ENCODE data around the gene CIB2. TPM values are rescaled to one million over a fixed set of nuclear protein-coding genes. Genes with fewer than 3 reads are reported as not detected.

The CIB2 gene
- total and polyA plus RNA-seq, 2 donors, result 11.2 to 50.6 TPM

GRCh38 chr15:78100886-78101285, 30.4 kb downstream of the CIB2 start:
- WGBS, result 96% methylated on average over 2 of the region's 2 CpGs
- DNase-seq (ENCODE audit: low read depth in 6 of 9, low spot score in 9 of 9), result no peak

GRCh38 chr15:78098131-78098755, 33.0 kb downstream of the CIB2 start:
- Histone ChIP-seq H3K27ac (ENCODE audit: low read depth in 1 of 2, low read length in 1 of 2) (no peak overlapping the region), H3K9me3 (ENCODE audit: control insufficient read depth in 2 of 2, insufficient read depth in 1 of 2, low read length in 1 of 2) (no peaks in the 10 kb centered on the region), H3K27me3 (ENCODE audit: control insufficient read depth in 2 of 2, insufficient read depth in 1 of 2, low read length in 1 of 2) (no peaks in the 10 kb centered on the region), H3K4me1 (ENCODE audit: control insufficient read depth in 2 of 2, insufficient read depth in 2 of 2, low read length in 2 of 2) (peaks cover 0 to 17% of the 10 kb centered on the region in 2 donors), H3K4me3 (ENCODE audit: low read length in 2 of 2) (no peak overlapping the region), H3K36me3 (ENCODE audit: control insufficient read depth in 2 of 2, insufficient read depth in 2 of 2, low read length in 1 of 2) (peaks cover 6 to 10% of the 10 kb centered on the region in 2 donors)
- no peak for DNase-seq (ENCODE audit: low read depth in 6 of 9, low spot score in 9 of 9)
- 98% methylated on average over 11 of the region's 11 CpGs for WGBS

More at GRCh38 chr15:78100886-78101285, 30.4 kb downstream of the CIB2 start:
- H3K4me1 ChIP-seq (ENCODE audit: control insufficient read depth in 2 of 2, insufficient read depth in 2 of 2, low read length in 2 of 2), result peaks cover 0 to 19% of the 10 kb centered on the region in 2 donors
- H3K27me3 ChIP-seq (ENCODE audit: control insufficient read depth in 2 of 2, insufficient read depth in 1 of 2, low read length in 1 of 2), result no peaks in the 10 kb centered on the region
- H3K36me3 ChIP-seq (ENCODE audit: control insufficient read depth in 2 of 2, insufficient read depth in 2 of 2, low read length in 1 of 2), result peaks cover 17 to 35% of the 10 kb centered on the region in 2 donors
- H3K27ac ChIP-seq (ENCODE audit: low read depth in 1 of 2, low read length in 1 of 2), result no peak overlapping the region
- no peaks in the 10 kb centered on the region for H3K9me3 ChIP-seq (ENCODE audit: control insufficient read depth in 2 of 2, insufficient read depth in 1 of 2, low read length in 1 of 2)
- no peak overlapping the region for H3K4me3 ChIP-seq (ENCODE audit: low read length in 2 of 2)

- Histone ChIP-seq H3K27me3 (ENCODE audit: control insufficient read depth in 2 of 2, insufficient read depth in 1 of 2, low read length in 1 of 2) (no peaks in the 10 kb centered on the region), H3K4me1 (ENCODE audit: control insufficient read depth in 2 of 2, insufficient read depth in 2 of 2, low read length in 2 of 2) (peaks cover 0 to 17% of the 10 kb centered on the region in 2 donors), H3K4me3 (ENCODE audit: low read length in 2 of 2) (no peak overlapping the region), H3K9me3 (ENCODE audit: control insufficient read depth in 2 of 2, insufficient read depth in 1 of 2, low read length in 1 of 2) (no peaks in the 10 kb centered on the region), H3K27ac (ENCODE audit: low read depth in 1 of 2, low read length in 1 of 2) (no peak overlapping the region), H3K36me3 (ENCODE audit: control insufficient read depth in 2 of 2, insufficient read depth in 2 of 2, low read length in 1 of 2) (peaks cover 3 to 9% of the 10 kb centered on the region in 2 donors)
- no peak for DNase-seq (ENCODE audit: low read depth in 6 of 9, low spot score in 9 of 9)
- 96% methylated on average over 9 of the region's 9 CpGs for WGBS
Observed at GRCh38 chr15:78097667-78098066, 33.6 kb downstream of the CIB2 start.

GRCh38 chr15:78093242-78094020, 37.8 kb downstream of the CIB2 start:
- WGBS, result 75% methylated on average over 5 of the region's 5 CpGs
- Histone ChIP-seq H3K4me1 (ENCODE audit: control insufficient read depth in 2 of 2, insufficient read depth in 2 of 2, low read length in 2 of 2) (peaks cover 0 to 21% of the 10 kb centered on the region in 2 donors), H3K9me3 (ENCODE audit: control insufficient read depth in 2 of 2, insufficient read depth in 1 of 2, low read length in 1 of 2) (no peaks in the 10 kb centered on the region), H3K27ac (ENCODE audit: low read depth in 1 of 2, low read length in 1 of 2) (no peak overlapping the region), H3K27me3 (ENCODE audit: control insufficient read depth in 2 of 2, insufficient read depth in 1 of 2, low read length in 1 of 2) (no peaks in the 10 kb centered on the region), H3K36me3 (ENCODE audit: control insufficient read depth in 2 of 2, insufficient read depth in 2 of 2, low read length in 1 of 2) (peaks cover 0 to 2% of the 10 kb centered on the region in 2 donors), H3K4me3 (ENCODE audit: low read length in 2 of 2) (no peak overlapping the region)
- DNase-seq (ENCODE audit: low read depth in 6 of 9, low spot score in 9 of 9), result no peak

GRCh38 chr15:78092261-78093041, 38.8 kb downstream of the CIB2 start, which contains the start of gene SH2D7:
SH2D7 (plus strand) TSS chr15:78092561; CDS start chr15:78092585, 24 bp downstream.
- H3K4me3 ChIP-seq (ENCODE audit: low read length in 2 of 2), result no peak within 1 kb of the TSS
- H3K4me1 ChIP-seq (ENCODE audit: control insufficient read depth in 2 of 2, insufficient read depth in 2 of 2, low read length in 2 of 2), result peaks cover 0 to 21% of the 10 kb centered on the region in 2 donors
- H3K27me3 ChIP-seq (ENCODE audit: control insufficient read depth in 2 of 2, insufficient read depth in 1 of 2, low read length in 1 of 2), result no peaks in the 10 kb centered on the region
- H3K27ac ChIP-seq (ENCODE audit: low read depth in 1 of 2, low read length in 1 of 2), result no peak within 1 kb of the TSS
- 85% methylated on average over 11 of the region's 11 CpGs for WGBS
- no peaks in the 10 kb centered on the region for H3K36me3 ChIP-seq (ENCODE audit: control insufficient read depth in 2 of 2, insufficient read depth in 2 of 2, low read length in 1 of 2)
- H3K9me3 ChIP-seq (ENCODE audit: control insufficient read depth in 2 of 2, insufficient read depth in 1 of 2, low read length in 1 of 2), result no peaks in the 10 kb centered on the region
- DNase-seq (ENCODE audit: low read depth in 6 of 9, low spot score in 9 of 9), result no peak

- Histone ChIP-seq H3K36me3 (ENCODE audit: control insufficient read depth in 2 of 2, insufficient read depth in 2 of 2, low read length in 1 of 2) (no peaks in the 10 kb centered on the region), H3K4me3 (ENCODE audit: low read length in 2 of 2) (no peak overlapping the region), H3K4me1 (ENCODE audit: control insufficient read depth in 2 of 2, insufficient read depth in 2 of 2, low read length in 2 of 2) (peaks cover 0 to 21% of the 10 kb centered on the region in 2 donors), H3K27ac (ENCODE audit: low read depth in 1 of 2, low read length in 1 of 2) (no peak overlapping the region), H3K9me3 (ENCODE audit: control insufficient read depth in 2 of 2, insufficient read depth in 1 of 2, low read length in 1 of 2) (no peaks in the 10 kb centered on the region), H3K27me3 (ENCODE audit: control insufficient read depth in 2 of 2, insufficient read depth in 1 of 2, low read length in 1 of 2) (no peaks in the 10 kb centered on the region)
- 97% methylated on average over 3 of the region's 3 CpGs for WGBS
- no peak for DNase-seq (ENCODE audit: low read depth in 6 of 9, low spot score in 9 of 9)
Observed at GRCh38 chr15:78090422-78091063, 40.7 kb downstream of the CIB2 start.

GRCh38 chr15:78088773-78089080, 42.5 kb downstream of the CIB2 start:
- DNase-seq (ENCODE audit: low read depth in 6 of 9, low spot score in 9 of 9), result no peak
- no peaks in the 10 kb centered on the region for H3K27me3 ChIP-seq (ENCODE audit: control insufficient read depth in 2 of 2, insufficient read depth in 1 of 2, low read length in 1 of 2)
- peaks cover 0 to 25% of the 10 kb centered on the region in 2 donors for H3K4me1 ChIP-seq (ENCODE audit: control insufficient read depth in 2 of 2, insufficient read depth in 2 of 2, low read length in 2 of 2)
- WGBS, result 95% methylated on average over 3 of the region's 3 CpGs
- H3K4me3 ChIP-seq (ENCODE audit: low read length in 2 of 2), result no peak overlapping the region
- no peak overlapping the region for H3K27ac ChIP-seq (ENCODE audit: low read depth in 1 of 2, low read length in 1 of 2)
- H3K9me3 ChIP-seq (ENCODE audit: control insufficient read depth in 2 of 2, insufficient read depth in 1 of 2, low read length in 1 of 2), result no peaks in the 10 kb centered on the region
- H3K36me3 ChIP-seq (ENCODE audit: control insufficient read depth in 2 of 2, insufficient read depth in 2 of 2, low read length in 1 of 2), result no peaks in the 10 kb centered on the region

GRCh38 chr15:78087951-78088772, 43.1 kb downstream of the CIB2 start:
- Histone ChIP-seq H3K4me3 (ENCODE audit: low read length in 2 of 2) (no peak overlapping the region), H3K4me1 (ENCODE audit: control insufficient read depth in 2 of 2, insufficient read depth in 2 of 2, low read length in 2 of 2) (peaks cover 0 to 20% of the 10 kb centered on the region in 2 donors), H3K9me3 (ENCODE audit: control insufficient read depth in 2 of 2, insufficient read depth in 1 of 2, low read length in 1 of 2) (no peaks in the 10 kb centered on the region), H3K36me3 (ENCODE audit: control insufficient read depth in 2 of 2, insufficient read depth in 2 of 2, low read length in 1 of 2) (no peaks in the 10 kb centered on the region), H3K27me3 (ENCODE audit: control insufficient read depth in 2 of 2, insufficient read depth in 1 of 2, low read length in 1 of 2) (no peaks in the 10 kb centered on the region), H3K27ac (ENCODE audit: low read depth in 1 of 2, low read length in 1 of 2) (no peak overlapping the region)
- DNase-seq (ENCODE audit: low read depth in 6 of 9, low spot score in 9 of 9), result no peak
- WGBS, result 90% methylated on average over 12 of the region's 12 CpGs
